Mucosa of rectum (tissue), 2 donors: ENCODE data around the gene SEPHS1.

ENCODE experiments used
- H3K27ac ChIP-seq, 2 donors: one replicate each; pipeline ENCODE4 v1.7.0; 2013; ENCODE audit warnings: inconsistent platforms in 2 of 2, low read depth in 2 of 2, low read length in 2 of 2
- H3K27me3 ChIP-seq, 2 donors: one replicate each; pipeline ENCODE4 v1.7.0; 2013; ENCODE audit warnings: low read length in 2 of 2; ENCODE audit not compliant: control insufficient read depth in 2 of 2, insufficient read depth in 2 of 2
- H3K36me3 ChIP-seq, 2 donors: one replicate each; pipeline ENCODE4 v1.7.0; 2013; ENCODE audit warnings: low read length in 2 of 2; ENCODE audit not compliant: control insufficient read depth in 2 of 2, insufficient read depth in 2 of 2
- H3K4me1 ChIP-seq, 2 donors: one replicate each; pipeline ENCODE4 v1.7.0; 2013; ENCODE audit warnings: low read length in 2 of 2, mild to moderate bottlenecking in 1 of 2; ENCODE audit not compliant: control insufficient read depth in 2 of 2, insufficient read depth in 2 of 2
- H3K4me3 ChIP-seq, 2 donors: one replicate each; pipeline ENCODE4 v1.7.0; 2013; ENCODE audit warnings: low read length in 2 of 2
- H3K9ac ChIP-seq, 2 donors: one replicate each; pipeline ENCODE4 v1.7.0; 2013; ENCODE audit warnings: low read length in 2 of 2, low read depth in 1 of 2, mild to moderate bottlenecking in 1 of 2
- H3K9me3 ChIP-seq, 2 donors: one replicate each; pipeline ENCODE4 v1.7.0; 2013; ENCODE audit warnings: low read length in 2 of 2; ENCODE audit not compliant: control insufficient read depth in 2 of 2
- donor health status: healthy.
- donor health status: Normal muscosa, but diverticular disease.

SEPHS1 gene

DNA sequence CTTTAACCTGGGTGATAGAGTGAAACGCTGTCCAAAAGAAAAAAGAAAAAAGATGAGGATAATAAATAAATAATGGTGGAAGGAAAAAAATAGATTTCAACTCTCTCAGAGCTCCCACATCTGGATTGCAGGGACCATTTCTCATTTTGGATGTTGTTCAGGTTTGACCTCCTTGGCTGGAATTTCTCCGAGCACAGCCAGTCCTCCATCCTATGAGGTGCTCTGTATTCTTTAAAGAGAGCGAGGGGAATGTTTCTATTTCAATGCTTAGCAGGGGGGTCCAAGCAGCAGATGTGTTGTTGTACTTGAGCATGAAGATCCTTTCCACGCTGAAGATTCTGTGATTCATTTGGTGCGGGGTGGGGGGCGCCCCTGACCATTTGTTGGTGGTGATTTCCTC, 17.7 kb upstream of the SEPHS1 start:
- H3K9me3 ChIP-seq = no peaks in the 10 kb centered on the region
- no peak overlapping the region for H3K4me3 ChIP-seq
- H3K27me3 ChIP-seq = no peaks in the 10 kb centered on the region
- no peak overlapping the region for H3K9ac ChIP-seq
- no peaks in the 10 kb centered on the region for H3K4me1 ChIP-seq
- H3K27ac ChIP-seq = no peak overlapping the region
- H3K36me3 ChIP-seq = no peaks in the 10 kb centered on the region

DNA sequence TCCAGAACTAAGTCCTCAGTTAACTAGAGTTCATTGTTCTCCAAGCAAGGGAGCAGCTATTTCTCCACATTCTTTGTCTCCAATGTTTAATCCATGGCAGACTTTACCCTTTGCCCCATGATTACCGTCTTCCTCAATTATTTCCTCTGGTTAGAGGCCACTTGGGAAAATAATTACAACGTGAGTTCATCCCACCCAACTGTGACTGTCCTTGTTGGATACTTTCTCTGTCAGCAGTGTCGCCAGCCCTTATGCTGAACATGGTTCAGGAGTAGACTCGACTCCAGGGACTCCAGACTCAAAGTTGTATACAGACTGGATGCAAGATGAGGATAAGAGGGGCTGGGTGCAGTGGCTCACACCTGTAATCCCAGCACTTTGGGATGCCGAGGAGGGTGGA, 17.1 kb upstream of the SEPHS1 start:
- H3K27me3 ChIP-seq = no peaks in the 10 kb centered on the region
- no peaks in the 10 kb centered on the region for H3K4me1 ChIP-seq
- H3K9ac ChIP-seq = no peak overlapping the region
- no peak overlapping the region for H3K4me3 ChIP-seq
- H3K9me3 ChIP-seq = no peaks in the 10 kb centered on the region
- H3K27ac ChIP-seq = no peak overlapping the region
- no peaks in the 10 kb centered on the region for H3K36me3 ChIP-seq

DNA sequence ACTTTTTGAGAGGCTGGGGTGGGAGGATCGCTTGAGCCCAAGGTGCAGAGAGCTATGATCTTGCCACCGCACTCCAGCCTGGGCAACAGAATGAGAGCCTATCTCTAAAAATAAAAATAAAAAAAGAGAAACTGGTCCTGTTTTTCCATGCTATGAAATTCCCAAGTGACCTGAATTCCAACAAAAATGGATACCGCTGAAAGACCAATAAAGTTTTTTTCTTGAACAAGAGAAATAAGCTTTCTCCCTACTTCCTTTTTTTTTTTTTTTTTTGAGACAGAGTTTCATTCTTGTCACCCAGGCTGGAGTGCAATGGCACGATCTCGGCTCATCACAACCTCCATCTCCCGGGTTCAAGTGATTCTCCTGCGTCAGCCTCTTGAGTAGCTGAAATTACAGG, 12.5 kb upstream of the SEPHS1 start:
- Histone ChIP-seq H3K4me1 (no peaks in the 10 kb centered on the region), H3K4me3 (no peak overlapping the region), H3K27me3 (no peaks in the 10 kb centered on the region), H3K9ac (no peak overlapping the region), H3K36me3 (no peaks in the 10 kb centered on the region), H3K9me3 (no peaks in the 10 kb centered on the region), H3K27ac (no peak overlapping the region)

DNA sequence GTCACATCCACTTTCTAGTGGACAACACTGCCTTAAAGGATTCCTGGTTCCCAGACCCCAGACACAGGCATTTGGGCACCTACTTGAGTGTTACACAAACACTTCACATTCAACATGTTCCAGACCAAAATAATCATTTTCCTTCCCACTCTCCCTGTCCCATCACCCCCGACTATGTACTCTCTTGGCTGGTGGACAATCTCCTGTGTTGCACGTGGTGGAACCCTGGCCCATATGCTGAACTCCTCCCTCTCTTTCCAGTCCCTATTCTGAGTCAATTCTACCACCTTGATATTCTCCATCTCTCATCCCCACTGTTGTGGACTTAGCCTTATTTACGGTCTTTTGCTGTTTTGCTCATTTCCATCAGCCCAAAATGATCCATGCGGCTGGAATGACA, 8.3 kb upstream of the SEPHS1 start:
- Histone ChIP-seq H3K4me1 (no peaks in the 10 kb centered on the region), H3K4me3 (no peak overlapping the region), H3K9ac (no peak overlapping the region), H3K27ac (no peak overlapping the region), H3K36me3 (no peaks in the 10 kb centered on the region), H3K9me3 (no peaks in the 10 kb centered on the region), H3K27me3 (peaks cover 0 to 3% of the 10 kb centered on the region in 2 donors)

DNA sequence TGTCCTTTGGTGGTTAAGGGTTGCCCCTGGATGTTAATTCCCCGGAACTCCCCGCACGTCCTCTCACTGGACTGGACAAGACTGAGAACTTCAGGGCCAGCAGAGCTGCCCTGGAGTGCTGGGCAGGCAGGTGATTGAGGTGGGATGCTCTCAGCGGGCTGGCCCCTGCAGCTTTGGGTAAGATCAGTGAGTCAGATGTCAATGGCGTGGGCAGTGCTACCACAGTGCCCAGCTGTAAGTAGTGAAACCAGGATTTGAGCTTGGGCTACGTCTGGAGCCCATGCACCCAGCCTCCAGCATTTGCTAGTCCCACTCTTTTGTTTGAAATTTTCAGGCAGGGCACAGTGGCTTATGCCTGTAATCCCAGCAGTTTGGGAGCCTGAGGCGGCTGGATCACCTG, 6.7 kb upstream of the SEPHS1 start:
- Histone ChIP-seq H3K27me3 (peaks cover 0 to 3% of the 10 kb centered on the region in 2 donors), H3K4me3 (no peak overlapping the region), H3K9ac (no peak overlapping the region), H3K4me1 (peaks cover 5 to 7% of the 10 kb centered on the region in 2 donors), H3K9me3 (no peaks in the 10 kb centered on the region), H3K27ac (no peak overlapping the region), H3K36me3 (no peaks in the 10 kb centered on the region)

DNA sequence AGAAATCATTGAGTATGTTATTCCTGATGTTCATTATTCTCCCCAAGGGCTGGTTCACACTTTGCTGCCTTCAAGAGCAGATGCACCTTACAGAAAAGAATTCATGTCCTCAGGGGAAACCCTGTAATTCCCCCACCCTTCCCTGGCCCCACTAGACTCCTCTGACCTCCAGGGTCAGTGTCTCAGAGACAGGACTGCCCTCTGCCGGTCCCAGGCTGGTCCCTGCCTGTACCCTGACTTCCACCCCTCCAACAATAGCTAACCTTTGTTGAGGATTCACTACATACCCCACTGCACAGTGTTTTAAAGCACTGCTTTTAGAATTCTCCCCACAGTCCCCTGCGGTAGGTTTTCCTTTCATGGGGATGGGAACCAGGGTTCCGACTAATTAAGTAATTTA, 4.4 kb upstream of the SEPHS1 start:
- no peak overlapping the region for H3K4me3 ChIP-seq
- peaks cover 0 to 3% of the 10 kb centered on the region in 2 donors for H3K27me3 ChIP-seq
- H3K4me1 ChIP-seq = peaks cover 10 to 12% of the 10 kb centered on the region in 2 donors
- H3K9ac ChIP-seq = no peak overlapping the region
- H3K27ac ChIP-seq = no peak overlapping the region
- no peaks in the 10 kb centered on the region for H3K36me3 ChIP-seq
- no peaks in the 10 kb centered on the region for H3K9me3 ChIP-seq

DNA sequence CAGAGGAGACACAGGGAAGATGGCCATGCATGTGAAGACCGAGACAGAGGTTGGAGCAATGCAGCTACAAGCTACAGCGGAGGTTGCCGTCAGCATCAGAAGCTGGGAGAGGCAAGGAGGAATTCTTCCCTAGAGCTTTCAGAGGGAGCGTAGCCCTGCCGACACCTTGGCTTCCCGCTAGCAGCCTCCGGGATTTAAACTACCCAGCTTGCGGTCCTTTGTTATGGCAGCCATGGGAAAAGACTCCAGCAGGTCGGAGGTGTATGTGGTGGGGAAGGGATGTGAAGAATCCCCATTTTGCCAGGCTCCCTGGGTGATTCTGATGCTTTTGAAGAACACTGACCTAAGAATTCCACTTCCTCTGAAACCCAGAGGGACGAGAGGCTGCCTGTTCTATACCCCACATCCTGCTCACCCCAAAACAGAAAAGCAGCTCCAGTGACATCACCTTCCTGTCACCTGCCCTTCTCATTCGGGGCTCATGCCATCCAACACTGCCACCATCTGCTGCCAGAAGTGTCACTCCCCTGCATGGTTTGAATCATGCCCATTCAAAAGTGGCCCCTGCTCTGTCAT, 3.3 kb upstream of the SEPHS1 start:
- Histone ChIP-seq H3K36me3 (no peaks in the 10 kb centered on the region), H3K4me3 (no peak overlapping the region), H3K27me3 (peaks cover 0 to 3% of the 10 kb centered on the region in 2 donors), H3K4me1 (peaks cover 12 to 14% of the 10 kb centered on the region in 2 donors), H3K27ac (no peak overlapping the region), H3K9me3 (no peaks in the 10 kb centered on the region), H3K9ac (no peak overlapping the region)

DNA sequence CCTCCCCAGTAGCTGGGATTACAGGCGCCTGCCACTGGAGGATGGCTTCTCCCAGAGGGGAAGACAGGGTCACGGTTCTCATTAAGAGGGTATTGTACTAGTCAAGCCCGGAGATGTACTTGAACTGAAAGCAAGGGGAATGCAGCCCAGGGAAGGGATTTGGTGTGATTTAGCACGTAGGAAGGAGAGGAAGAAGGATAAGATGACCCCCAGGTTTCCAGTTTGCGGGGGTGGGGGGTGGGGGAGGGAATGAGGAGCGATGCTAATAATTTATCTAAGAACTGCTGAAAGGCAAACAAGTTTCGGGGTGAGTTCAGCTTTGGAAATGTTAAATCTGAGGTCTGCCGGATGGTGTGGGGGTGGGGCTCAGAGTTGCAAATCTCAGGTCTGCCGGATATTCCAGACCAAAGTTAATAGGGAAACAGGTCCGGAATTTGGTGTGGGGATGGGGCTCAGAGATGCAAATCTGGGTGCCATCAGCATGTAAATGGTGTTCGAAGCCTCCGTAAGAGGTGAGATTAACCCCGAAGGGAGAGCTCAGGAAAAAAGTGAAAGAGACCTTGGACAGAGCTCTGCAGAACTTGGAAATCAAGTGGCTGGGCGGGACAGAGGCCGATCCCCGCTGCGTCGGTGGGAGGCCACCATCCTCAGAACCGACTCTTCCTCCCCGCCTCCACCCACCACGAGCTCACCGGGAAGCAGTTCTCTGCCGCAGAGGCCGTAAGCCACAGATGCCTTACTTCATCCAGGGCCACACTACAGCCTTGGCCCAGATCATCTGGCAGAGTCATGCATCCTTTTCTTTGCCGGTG, 1.6 kb upstream of the SEPHS1 start:
- no peaks in the 10 kb centered on the region for H3K36me3 ChIP-seq
- H3K9me3 ChIP-seq = no peaks in the 10 kb centered on the region
- peak overlapping the region; percentile 18 to 64 for H3K9ac ChIP-seq
- peak overlapping the region; percentile 71 to 89 for H3K4me3 ChIP-seq
- H3K27me3 ChIP-seq = peaks cover 0 to 3% of the 10 kb centered on the region in 2 donors
- H3K27ac ChIP-seq = peak overlapping the region; percentile 2 to 61
- peaks cover 16 to 22% of the 10 kb centered on the region in 2 donors for H3K4me1 ChIP-seq

DNA sequence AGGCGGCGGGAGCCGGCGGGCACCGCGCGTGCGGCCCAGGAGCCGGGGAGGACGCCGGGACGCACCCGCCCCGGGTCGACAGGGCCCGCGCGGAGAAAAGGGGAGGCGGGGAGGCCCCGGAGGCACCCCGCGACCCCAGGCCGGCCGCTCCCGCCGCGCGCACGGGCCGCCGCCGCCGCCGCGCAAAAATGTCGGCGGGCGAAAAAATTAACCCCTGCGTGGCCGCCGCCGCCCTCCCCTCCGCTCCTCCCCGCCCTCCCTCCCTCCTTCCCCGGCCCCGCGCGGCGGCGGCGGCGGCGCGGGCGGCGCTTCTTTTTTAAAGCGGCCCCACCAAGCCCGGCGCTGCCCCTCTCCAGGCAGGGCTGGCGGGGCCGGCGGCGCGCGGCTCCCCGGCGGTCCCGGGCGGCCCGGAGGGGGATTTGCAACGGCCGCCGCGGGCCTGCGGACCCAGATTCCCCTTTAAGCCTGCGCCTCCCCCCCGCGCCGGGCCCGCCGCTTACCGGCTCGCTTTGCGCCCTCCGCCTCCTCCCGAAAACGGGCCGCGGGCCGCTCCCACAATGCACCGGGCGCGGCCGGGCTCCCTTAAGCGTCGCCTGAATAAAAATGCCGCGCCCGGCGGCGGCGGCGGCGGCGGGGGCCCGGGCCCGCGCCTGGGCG, 465 bp downstream of the SEPHS1 start:
- Histone ChIP-seq H3K36me3 (no peaks in the 10 kb centered on the region), H3K9ac (peak overlapping the region; percentile 72 to 87), H3K9me3 (no peaks in the 10 kb centered on the region)

DNA sequence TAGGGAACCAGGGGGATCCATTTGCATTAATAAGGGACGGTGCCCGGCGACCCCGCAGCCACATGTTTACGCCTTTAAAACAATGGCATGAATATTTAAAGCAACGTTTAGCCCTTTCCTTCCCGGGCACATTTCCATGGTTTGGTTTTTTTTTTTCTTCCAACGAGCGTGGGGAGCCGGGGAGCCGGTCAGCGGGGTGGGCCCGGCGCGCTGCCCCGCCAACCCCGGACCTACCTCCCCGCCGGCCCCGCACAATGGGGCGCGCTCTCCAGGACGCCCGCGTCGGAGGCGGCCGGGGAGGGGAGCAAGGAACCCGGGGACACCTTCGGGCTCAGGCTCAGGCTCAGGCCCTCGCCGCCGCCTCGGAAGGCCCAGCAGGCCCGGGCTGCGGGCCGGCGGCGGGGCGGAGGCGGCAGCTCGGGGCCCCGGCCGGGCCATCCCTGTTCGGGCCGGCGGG, 1.0 kb downstream of the SEPHS1 start:
- Histone ChIP-seq H3K27me3 (peaks cover 0 to 3% of the 10 kb centered on the region in 2 donors), H3K4me1 (peaks cover 16 to 22% of the 10 kb centered on the region in 2 donors), H3K9me3 (no peaks in the 10 kb centered on the region), H3K27ac (peak overlapping the region; percentile 88), H3K36me3 (no peaks in the 10 kb centered on the region), H3K9ac (peak overlapping the region; percentile 72 to 87), H3K4me3 (peak overlapping the region; percentile 77 to 80)

More for the DNA sequence above, 465 bp downstream of the SEPHS1 start:
- Histone ChIP-seq H3K4me1 (peaks cover 16 to 22% of the 10 kb centered on the region in 2 donors), H3K27me3 (peaks cover 0 to 3% of the 10 kb centered on the region in 2 donors), H3K27ac (peak overlapping the region; percentile 88), H3K4me3 (peak overlapping the region; percentile 77 to 80)
